ENCODE data around the gene CEBPA.
A peak's percentile ranks its signal among the peaks of the same experiment; 100 is the strongest.

Gene CEBPA

DNA sequence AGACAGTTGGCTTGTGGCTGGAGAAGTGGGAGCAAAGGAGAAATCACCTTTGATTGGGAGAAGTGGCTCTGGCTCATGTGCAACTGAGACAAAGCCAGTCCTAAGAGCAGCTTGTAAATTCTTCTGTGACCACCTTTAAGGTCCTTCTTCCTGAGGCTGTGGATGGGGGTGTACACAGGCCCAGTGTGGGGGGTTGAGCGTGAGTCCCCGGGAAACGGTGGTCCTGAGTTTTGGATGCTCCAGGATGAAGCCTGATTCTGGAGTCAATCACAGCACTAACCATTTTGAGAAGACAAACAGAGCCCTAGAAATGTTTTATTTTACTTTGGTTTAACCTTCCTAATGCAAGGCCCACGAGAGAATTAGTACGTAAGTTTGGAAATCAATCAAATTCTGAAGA is 3.9 kb upstream of the CEBPA start:
- Histone ChIP-seq H3K27me3 (peaks cover 0 to 25% of the 10 kb centered on the region in 2 donors), H3K4me3 (no peak overlapping the region), H3K36me3 (no peaks in the 10 kb centered on the region), H3K9me3 (no peaks in the 10 kb centered on the region), H3K4me1 (peaks cover 0 to 32% (median 25%) of the 10 kb centered on the region in 4 donors), H3K27ac (no peak overlapping the region)
- no peak for DNase-seq
- intact Hi-C loops (cut with DNase I; ENCODE audit: low total_unique reads) = loop anchor here (10.0 kb wide), 1 partner anchor 99 kb away; no protein-coding TSS in a partner anchor
- no peak for TF ChIP-seq CTCF (IDR thresholded peaks at IDR 0.05)

- Histone ChIP-seq H3K27me3 (peaks cover 0 to 25% of the 10 kb centered on the region in 2 donors), H3K4me1 (peaks cover 0 to 44% (median 37%) of the 10 kb centered on the region in 4 donors), H3K27ac (no peak overlapping the region), H3K4me3 (no peak overlapping the region), H3K36me3 (no peaks in the 10 kb centered on the region), H3K9me3 (no peaks in the 10 kb centered on the region)
- TF ChIP-seq CTCF (IDR thresholded peaks at IDR 0.05) = no peak
- no peak for DNase-seq
- intact Hi-C loops (cut with DNase I; ENCODE audit: low total_unique reads) = loop anchor here (10.0 kb wide), 1 partner anchor 100 kb away; no protein-coding TSS in a partner anchor
Measured at GRCh38 chr19:33304760-33305647, 2.7 kb upstream of the CEBPA start.

DNA sequence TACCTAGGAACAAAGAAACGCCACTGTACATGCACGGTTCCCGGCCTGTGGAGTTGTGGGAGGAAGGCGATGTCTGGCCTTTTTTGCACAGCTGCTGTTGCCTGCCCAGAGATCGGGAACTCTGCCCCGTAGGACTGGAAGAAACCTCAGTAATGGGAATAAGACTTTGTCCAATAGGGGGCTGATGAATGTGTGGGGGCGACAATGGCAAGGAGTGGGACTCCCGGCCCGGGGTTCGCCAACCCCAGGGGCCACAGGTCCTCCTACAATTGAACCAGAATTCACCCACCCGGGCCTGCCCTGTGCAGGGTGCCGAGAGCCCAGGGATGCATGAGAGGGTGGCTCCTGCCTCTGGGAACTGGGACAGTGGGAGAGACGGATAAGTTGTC is 2.0 kb upstream of the CEBPA start:
- intact Hi-C loops (cut with DNase I; ENCODE audit: low total_unique reads) = loop anchor here (10.0 kb wide), 1 partner anchor 100 kb away; no protein-coding TSS in a partner anchor
- Histone ChIP-seq H3K9me3 (no peaks in the 10 kb centered on the region), H3K36me3 (no peaks in the 10 kb centered on the region), H3K27me3 (peaks cover 0 to 23% of the 10 kb centered on the region in 2 donors), H3K4me3 (peak overlapping the region; percentile 60 to 68), H3K4me1 (peaks cover 0 to 49% (median 38%) of the 10 kb centered on the region in 4 donors), H3K27ac (no peak overlapping the region)
- no peak for DNase-seq
- TF ChIP-seq CTCF (IDR thresholded peaks at IDR 0.05) = no peak

GRCh38 chr19:33303791-33304345 is 1.5 kb upstream of the CEBPA start:
- intact Hi-C loops (cut with DNase I; ENCODE audit: low total_unique reads) = loop anchor here (2.0 to 10.0 kb wide), 2 partner anchors 69 to 101 kb away; partner anchors contain the start of gene CEBPG
- peaks cover 0 to 28% of the 10 kb centered on the region in 2 donors for H3K27me3 ChIP-seq
- no peak for TF ChIP-seq CTCF (IDR thresholded peaks at IDR 0.05)
- H3K9me3 ChIP-seq = no peaks in the 10 kb centered on the region
- H3K4me1 ChIP-seq = peaks cover 0 to 53% (median 38%) of the 10 kb centered on the region in 4 donors
- peak overlapping the region; percentile 54 to 68 for H3K27ac ChIP-seq
- no peaks in the 10 kb centered on the region for H3K36me3 ChIP-seq
- peak overlapping the region; percentile 60 to 68 for H3K4me3 ChIP-seq
- DNase-seq = no peak

GRCh38 chr19:33302974-33303790 is 848 bp upstream of the CEBPA start:
- peak in 1 of 2 donors; percentile 53 for DNase-seq
- Histone ChIP-seq H3K36me3 (no peaks in the 10 kb centered on the region), H3K27ac (peak overlapping the region; percentile 54 to 68), H3K9me3 (no peaks in the 10 kb centered on the region), H3K4me3 (peak overlapping the region; percentile 60 to 68), H3K4me1 (peaks cover 0 to 53% (median 38%) of the 10 kb centered on the region in 4 donors), H3K27me3 (peaks cover 0 to 34% of the 10 kb centered on the region in 2 donors)
- no peak for TF ChIP-seq CTCF (IDR thresholded peaks at IDR 0.05)
- intact Hi-C loops (cut with DNase I; ENCODE audit: low total_unique reads) = loop anchor here (2.0 to 10.0 kb wide), 2 partner anchors 70 to 102 kb away; partner anchors contain the start of gene CEBPG

Measured in tibial artery (tissue), 4 donors.